ENCODE measurements around the gene ZBTB45.

DNA sequence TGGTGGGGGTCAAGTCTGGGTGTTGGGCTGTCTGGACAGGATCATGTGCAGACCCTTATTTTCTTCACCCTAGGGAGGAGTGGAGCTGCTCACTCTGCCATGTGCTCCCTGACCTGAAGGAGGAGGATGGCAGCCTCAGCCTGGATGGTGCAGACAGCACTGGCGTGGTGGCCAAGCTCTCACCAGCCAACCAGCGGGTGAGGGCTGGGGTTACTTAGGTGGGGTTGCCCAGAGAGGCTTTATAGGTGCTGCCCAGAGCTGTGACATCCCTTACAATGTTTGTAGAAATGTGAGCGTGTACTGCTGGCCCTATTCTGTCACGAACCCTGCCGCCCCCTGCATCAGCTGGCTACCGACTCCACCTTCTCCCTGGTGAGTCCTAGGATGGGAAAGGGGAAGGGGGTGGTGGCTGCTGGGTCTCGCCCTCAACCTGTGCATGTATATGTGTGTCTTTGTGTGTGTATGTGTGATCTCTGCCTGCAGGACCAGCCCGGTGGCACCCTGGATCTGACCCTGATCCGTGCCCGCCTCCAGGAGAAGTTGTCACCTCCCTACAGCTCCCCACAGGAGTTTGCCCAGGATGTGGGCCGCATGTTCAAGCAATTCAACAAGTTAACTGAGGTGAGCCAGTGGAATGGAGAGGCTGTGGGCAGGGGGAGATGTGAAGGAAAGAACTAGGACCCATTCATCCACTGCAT lies 30.2 kb upstream of the ZBTB45 start:
- no peak for TF ChIP-seq PPARA (CRISPR knock-in tag; IDR thresholded peaks at IDR 0.05; ENCODE audit: borderline replicate concordance)
- TF ChIP-seq ISL1 (CRISPR knock-in tag; IDR thresholded peaks at IDR 0.05), result no peak
- TF ChIP-seq OSR1 (CRISPR knock-in tag; IDR thresholded peaks at IDR 0.05), result no peak

Data from SK-N-SH treated with all-trans-retinoic acid at 6 μM for 48 hours (cell line).